ENCODE data around the gene MYL6B.

The MYL6B gene

GRCh38 chr12:56121204-56121870, 31.1 kb upstream of the MYL6B start:
- DNase-seq, result no peak

GRCh38 chr12:56122637-56123036, 29.8 kb upstream of the MYL6B start:
- DNase-seq, result no peak

GRCh38 chr12:56124133-56124532, 28.3 kb upstream of the MYL6B start:
- DNase-seq, result no peak

- no peak for DNase-seq
Observed at GRCh38 chr12:56126732-56127239, 25.6 kb upstream of the MYL6B start.

GRCh38 chr12:56127485-56127887, 24.9 kb upstream of the MYL6B start:
- DNase-seq, result no peak

GRCh38 chr12:56127888-56128669, 24.3 kb upstream of the MYL6B start, which contains the start of gene ESYT1:
TSS of gene ESYT1 (plus strand) at chr12:56128267. CDS start at chr12:56128320, 53 bp downstream.
- DNase-seq, result peak; percentile 68 to 99 (median 95)

- DNase-seq, result peak in 23 of 58 donors; percentile 12 to 52 (median 33)
Observed at GRCh38 chr12:56128670-56129205, 23.6 kb upstream of the MYL6B start.

- peak in 37 of 58 donors; percentile 3 to 52 (median 25) for DNase-seq
Observed at GRCh38 chr12:56129206-56129941, 23.0 kb upstream of the MYL6B start.

GRCh38 chr12:56129942-56130495, 22.4 kb upstream of the MYL6B start:
- DNase-seq, result no peak

GRCh38 chr12:56130876-56131275, 21.5 kb upstream of the MYL6B start:
- no peak for DNase-seq

- DNase-seq, result no peak
Observed at GRCh38 chr12:56134897-56135296, 17.5 kb upstream of the MYL6B start.

- DNase-seq, result no peak
Observed at GRCh38 chr12:56137853-56138571, 14.4 kb upstream of the MYL6B start.

GRCh38 chr12:56141946-56142784, 10.2 kb upstream of the MYL6B start:
- no peak for DNase-seq

GRCh38 chr12:56143217-56143616, 9.2 kb upstream of the MYL6B start:
- DNase-seq, result no peak

- DNase-seq, result no peak
Observed at GRCh38 chr12:56143870-56144269, 8.5 kb upstream of the MYL6B start.

GRCh38 chr12:56145217-56145616, 7.2 kb upstream of the MYL6B start:
- DNase-seq, result no peak

GRCh38 chr12:56146492-56147460, 5.6 kb upstream of the MYL6B start:
- DNase-seq, result no peak

GRCh38 chr12:56150563-56150962, 1.8 kb upstream of the MYL6B start:
- DNase-seq, result no peak
